Stimulated activated CD8-positive, alpha-beta memory T cell treated with anti-CD3 and anti-CD28 coated beads, Interleukin-4, amount 100 ng/mL, for 4 hours (primary cell): Measurements from ENCODE around the gene FAM153A.
"Not testable (repeated sequence)": the region's sequence is repeated elsewhere in the genome, so short reads cannot be mapped to it uniquely, and the experiment has no call there.

Experiments used
- DNase-seq, 2 donors: peaks; one replicate each; pipeline ENCODE4 v3.0.0-alpha.2; 2020; ENCODE audit warnings: low read depth in 2 of 2, low spot score in 1 of 2

The FAM153A gene

GRCh38 chr5:177747354-177747753 is 35.3 kb downstream of the FAM153A start:
- not testable (repeated sequence) for DNase-seq

GRCh38 chr5:177724858-177725257 is 57.8 kb downstream of the FAM153A start:
- DNase-seq = not testable (repeated sequence)

DNA sequence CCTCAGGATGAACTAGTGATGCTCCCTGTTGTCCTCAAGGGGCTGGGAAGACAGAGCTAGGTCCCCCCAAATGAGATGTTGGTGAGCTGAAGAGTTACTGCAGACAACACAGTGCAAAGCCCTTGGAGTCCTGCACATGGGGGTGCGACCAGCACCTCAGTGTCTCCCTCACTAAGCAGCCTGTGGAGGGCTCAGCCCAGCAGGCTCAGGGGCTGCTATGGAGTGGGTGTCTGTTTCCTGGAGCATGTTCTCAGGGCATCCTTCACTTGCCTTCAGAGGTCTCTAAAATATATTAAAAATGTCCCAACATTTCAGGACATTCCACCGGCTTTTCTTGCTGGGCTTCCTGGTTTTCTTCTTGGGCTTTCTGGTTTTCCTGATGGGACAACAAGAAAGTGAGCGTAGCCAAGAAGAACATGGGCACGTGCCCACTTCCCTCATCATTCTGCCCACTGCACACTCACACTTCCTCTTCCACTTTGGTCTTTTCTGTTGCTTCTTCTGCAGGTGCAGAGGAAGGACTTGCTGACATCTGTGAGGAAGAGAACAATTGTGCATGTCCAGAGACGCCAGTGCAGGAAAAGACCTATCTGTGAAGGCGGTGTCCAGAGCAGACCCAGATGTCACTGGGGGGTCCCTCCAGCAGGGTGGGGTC is 58.7 kb downstream of the FAM153A start:
- not testable (repeated sequence) for DNase-seq

DNA sequence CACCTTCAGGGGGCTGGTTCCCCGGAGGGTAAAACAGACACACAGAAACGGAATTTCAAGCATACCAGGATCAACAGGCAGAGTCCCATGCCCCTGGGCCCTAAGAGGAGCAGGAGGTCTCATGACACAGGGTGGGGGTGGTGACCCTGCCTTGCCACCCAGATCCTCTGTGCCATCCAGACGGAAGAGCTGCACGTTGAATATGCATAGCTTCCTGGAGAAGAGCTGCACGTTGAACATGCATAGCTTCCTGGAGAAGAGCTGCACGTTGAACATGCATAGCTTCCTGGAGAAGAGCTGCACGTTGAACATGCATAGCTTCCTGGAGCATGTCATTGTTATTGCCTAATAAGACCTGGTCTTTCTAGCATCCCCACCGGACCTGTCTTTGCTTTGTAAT is 59.9 kb downstream of the FAM153A start:
- DNase-seq = not testable (repeated sequence)

- DNase-seq = not testable (repeated sequence)
These were observed 62.7 kb downstream of the FAM153A start for GRCh38 chr5:177719989-177720388.

DNA sequence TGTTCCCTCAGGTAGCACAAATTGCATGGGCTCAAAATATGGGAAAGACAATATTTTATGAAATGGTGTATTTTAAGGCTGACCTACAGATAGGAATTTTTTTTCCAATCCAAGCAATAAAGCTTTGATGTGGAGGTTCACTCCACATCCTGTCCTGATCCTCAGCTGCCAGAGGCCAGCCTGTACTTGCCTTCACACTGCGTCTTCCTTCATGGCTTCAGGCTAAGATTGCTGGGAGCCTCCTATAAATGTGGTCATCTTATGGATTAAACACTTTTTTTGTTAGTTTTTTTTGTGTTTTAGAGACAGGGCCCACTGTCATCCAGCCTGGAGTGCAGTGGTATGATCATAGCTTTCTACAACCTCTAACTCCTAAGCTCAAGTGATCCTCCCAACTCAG is 67.3 kb downstream of the FAM153A start:
- not testable (repeated sequence) for DNase-seq

DNA sequence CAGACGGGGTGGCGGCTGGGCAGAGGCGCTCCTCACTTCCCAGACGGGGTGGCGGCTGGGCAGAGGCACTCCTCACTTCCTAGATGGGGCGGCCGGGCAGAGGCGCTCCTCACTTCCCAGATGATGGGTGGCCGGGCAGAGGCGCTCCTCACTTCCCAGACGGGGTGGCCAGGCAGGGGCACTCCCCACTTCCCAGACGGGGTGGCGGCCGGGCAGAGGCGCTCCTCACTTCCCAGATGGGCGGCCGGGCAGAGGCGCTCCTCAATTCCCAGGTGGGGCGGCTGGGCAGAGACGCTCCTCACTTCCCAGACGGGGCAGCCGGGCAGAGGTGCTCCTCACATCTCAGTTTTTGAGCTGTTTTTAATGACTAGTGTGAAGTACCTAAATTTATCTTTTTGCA is 86.6 kb downstream of the FAM153A start:
- DNase-seq = not testable (repeated sequence)

- not testable (repeated sequence) for DNase-seq
These were observed 87.3 kb downstream of the FAM153A start for GRCh38 chr5:177695356-177695930.

GRCh38 chr5:177694518-177694835 is 88.2 kb downstream of the FAM153A start:
- DNase-seq = not testable (repeated sequence)

GRCh38 chr5:177693671-177694517 is 88.8 kb downstream of the FAM153A start:
- not testable (repeated sequence) for DNase-seq

- DNase-seq = not testable (repeated sequence)
These were observed 89.7 kb downstream of the FAM153A start for GRCh38 chr5:177692969-177693368.

DNA sequence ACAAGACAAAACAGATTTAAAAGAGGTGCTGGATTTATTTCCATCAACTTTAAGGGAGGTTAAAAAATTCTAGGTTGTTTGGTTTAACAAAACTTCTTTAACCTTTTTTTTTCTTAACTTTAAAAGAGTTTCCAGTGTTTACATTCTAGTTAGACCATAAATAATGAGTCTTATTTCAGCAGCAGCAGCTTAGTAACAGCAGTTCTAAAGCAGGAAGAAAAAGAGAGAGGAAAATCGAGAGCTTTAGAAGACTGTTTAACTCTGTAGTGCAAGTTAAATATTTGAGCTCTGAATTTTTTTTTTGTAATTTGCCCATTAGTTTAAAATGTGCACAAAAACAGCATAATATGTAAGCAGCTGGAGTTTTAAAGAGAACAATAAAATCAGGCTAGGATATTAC is 90.2 kb downstream of the FAM153A start:
- not testable (repeated sequence) for DNase-seq

GRCh38 chr5:177689011-177689610 is 93.6 kb downstream of the FAM153A start:
- DNase-seq = not testable (repeated sequence)

GRCh38 chr5:177688091-177688490 is 94.6 kb downstream of the FAM153A start:
- not testable (repeated sequence) for DNase-seq

DNA sequence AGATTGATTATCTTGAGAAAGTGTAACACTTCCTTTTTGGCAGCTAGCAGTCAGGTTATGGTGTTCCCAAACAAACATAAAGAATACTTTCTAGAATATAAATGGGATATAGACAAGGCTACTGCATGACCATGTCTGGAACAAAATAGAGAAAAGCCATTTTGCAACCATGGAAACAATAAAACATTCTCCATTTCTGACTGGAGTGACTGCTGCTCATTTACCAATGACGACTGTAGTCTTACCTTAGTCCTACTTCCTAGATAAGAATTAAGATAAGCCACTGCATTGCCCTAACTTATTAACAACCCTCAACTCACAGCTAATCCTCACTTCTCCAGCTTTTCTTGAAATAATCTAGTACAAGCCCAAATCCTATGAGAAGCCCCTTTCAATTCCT is 100.8 kb downstream of the FAM153A start:
- DNase-seq = not testable (repeated sequence)
